HPDE6-E6E7 (cell line): Measurements from ENCODE around the gene POC1B.

Experiments used
- DNase-seq: peaks from one replicate; pipeline ENCODE4 v3.0.0; 2011; ENCODE audit warnings: missing footprints; ENCODE audit errors: extremely low spot score

Gene POC1B

DNA sequence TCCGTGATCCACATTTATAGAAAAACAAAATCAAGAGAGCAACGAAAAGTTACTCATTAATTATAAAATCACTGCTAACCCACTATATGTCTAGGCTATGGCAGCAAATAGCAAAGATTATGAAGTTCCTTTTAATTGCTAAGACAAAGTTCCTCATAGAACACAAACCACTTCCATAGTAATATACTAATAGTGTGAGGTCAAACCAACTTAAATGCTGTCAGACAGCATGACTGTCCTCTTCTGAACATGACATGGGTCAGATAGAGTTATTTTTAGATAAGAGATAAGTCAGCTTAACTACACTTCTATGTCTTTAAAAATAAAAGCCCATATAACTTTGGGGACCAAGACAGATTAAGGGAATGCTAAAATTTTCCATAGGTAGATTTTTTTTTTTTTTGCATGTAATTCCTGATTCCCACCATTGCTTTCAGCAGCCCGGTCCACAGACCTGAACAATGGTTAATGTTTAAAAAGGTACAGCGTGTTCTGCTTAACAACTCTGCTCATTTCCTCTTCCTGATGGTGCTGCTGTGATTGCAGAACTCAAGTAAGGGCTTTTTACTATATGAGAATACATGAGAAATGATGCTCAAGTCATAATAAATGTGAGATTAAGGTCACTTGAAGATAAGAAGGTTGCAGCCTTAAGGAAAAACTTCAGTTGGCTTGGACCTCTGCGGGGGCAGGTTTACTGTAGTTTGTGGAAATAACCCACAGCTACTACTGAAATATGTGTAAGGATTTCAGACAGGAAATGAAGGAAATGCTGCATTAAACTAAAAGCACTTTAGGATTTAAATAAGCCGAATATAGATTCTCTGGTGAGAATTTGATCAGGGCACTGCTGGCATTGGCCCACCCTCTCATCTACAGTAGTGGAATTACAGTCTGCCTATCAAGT is 135.8 kb downstream of the POC1B start:
- DNase-seq, result no peak

DNA sequence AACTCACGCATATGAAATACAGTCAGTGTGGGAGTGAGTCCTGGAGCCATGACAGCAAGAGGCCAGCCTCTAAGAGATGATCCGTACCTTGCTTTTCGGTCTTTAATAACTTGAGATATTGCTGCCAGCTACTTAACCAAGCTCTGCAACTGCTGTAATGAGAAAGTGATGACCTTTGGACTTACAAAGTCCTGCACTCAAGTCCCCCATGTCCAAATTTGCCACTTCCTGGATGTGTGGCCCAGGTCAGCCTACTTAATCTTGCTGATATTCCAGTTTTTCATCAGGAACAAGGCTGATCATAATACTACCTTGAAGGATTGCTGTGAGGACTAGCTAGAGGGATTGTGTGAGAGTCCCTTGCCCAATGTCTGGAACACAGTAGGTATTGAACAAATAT is 139.7 kb downstream of the POC1B start:
- DNase-seq, result no peak

DNA sequence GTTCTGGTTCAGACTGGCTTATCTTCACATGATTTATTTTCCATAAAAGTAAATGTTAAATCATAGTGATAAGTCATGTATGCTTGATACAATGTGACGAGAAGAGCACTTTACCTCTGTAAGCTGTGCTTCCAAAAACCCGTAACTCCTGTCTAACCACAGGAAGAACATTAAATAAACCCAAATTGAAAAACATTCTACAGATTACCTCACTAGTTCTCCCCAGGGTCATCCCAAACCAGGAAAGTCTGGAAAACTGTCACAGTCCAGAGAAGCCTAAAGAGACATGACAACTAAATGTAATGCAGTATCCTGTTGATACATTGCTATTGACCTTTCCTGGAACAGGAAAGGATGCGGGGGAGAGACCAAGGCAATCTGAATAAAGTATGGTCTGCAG is 141.0 kb downstream of the POC1B start:
- no peak for DNase-seq

- no peak for DNase-seq
These were observed 141.6 kb downstream of the POC1B start for GRCh38 chr12:89384050-89384758.

- DNase-seq, result no peak
These were observed 142.4 kb downstream of the POC1B start for GRCh38 chr12:89383235-89384049.

DNA sequence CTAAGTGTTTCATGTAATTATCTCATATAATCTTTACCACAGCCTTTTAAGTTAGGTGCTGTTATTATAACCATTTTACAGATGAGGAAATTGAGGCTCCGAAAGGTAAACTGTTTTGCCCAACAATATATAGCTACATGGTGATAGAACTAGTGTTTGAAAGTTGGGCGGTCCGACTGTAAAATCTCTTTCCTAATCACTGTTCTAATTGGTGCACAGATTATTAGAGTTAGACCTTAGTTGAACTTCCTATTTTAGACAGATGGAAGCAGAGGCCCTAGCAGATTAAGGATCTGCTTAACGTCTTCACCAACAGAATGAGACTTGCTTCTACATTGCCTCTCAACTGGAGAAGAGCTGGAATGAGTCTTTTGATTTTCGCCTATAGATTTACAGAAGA is 143.5 kb downstream of the POC1B start:
- DNase-seq, result no peak

DNA sequence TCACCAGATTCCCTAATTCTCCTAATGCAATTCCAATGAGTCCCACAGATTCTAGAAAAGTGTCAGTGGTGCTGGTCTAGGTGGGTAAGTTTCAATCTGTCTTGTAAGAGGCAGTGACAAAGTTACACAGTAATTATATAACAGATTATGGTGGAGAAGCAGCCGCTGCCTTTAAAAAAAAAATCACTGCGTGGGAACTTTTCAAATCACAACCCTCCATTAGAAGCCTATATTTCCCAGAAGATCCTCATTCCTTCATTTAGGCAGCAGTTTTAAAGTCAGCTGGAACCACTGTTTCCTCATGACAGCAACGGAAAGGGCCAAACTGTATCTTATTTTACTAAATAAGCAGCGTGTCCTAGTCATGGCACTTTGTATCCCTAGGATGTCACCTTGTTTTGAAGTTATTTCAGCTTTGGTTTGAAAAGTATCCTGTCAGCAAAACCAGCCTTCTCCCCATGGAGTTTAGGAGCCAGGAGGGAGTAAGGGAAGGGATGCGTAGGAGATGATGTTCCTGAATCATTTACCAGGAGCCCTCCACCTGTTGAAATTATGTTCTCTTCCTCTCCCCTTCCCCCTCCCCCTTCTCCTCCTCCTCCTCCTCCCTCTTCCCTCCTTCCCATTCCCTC is 145.9 kb downstream of the POC1B start:
- DNase-seq, result no peak

DNA sequence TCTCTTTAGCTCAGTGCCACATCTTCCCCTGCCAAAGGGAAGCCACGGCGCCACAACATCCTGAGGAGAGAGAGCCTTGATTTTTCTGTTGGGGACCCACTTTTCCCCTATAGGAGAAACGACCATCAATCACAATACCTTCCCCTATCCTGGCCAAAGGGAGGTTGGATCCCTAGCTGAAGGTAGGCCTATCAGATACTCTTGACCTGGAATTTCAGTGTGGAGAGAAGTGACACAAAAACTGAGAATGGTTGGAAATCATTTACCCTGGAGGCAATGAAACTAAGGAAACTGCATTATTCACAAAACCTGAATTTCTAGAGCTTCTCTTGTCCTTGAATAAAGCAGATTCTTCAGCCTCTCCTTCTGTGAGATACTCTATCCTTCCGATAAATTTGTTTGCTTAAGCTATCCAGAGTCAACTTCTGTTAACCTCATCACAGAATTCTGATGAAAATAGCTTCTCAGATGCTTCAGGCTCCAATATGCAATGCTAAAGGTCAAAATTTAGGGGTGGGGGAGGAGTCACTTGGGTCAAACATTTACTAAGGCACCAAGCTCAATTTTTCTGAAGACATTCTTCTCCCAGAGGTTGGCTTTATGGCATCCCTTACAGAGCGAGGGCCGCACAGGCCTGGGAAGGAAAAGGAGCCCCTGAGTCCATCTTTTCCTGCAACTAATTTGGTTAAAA is 146.6 kb downstream of the POC1B start:
- no peak for DNase-seq

DNA sequence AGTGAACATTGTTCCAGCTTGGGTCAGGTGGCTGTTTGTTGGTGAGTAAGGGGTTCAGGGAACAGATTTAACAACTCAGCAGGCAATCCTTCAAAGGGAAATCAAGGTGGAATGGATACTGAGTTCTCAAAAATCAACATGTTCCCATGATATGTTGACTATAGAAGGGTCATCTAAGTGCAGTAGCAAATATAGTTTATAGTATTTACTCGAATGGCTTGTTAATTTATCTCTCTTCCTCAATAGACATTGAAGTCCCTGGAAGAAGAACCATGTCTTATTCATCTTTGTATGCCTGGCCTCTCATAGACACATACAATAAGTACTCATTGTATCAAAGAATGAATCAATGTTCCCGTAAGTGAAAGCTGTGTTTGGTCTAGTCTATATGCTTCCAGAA is 149.0 kb downstream of the POC1B start:
- no peak for DNase-seq

DNA sequence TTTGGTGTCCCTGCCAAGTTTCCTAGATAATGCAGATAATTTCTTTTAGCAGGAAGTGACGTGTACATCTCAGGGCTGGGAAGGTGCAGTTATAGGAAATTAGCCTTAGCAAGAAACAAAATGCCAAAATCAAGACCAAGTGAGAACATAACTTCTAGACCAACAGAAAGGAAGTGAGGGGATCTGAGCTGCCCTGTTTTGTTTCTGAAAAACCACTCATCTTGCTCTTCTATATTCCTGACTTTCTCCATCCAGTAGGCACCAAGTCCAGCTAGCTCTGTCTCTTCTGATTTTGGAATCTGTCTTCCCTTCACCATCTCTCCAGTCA is 149.7 kb downstream of the POC1B start:
- DNase-seq, result no peak

DNA sequence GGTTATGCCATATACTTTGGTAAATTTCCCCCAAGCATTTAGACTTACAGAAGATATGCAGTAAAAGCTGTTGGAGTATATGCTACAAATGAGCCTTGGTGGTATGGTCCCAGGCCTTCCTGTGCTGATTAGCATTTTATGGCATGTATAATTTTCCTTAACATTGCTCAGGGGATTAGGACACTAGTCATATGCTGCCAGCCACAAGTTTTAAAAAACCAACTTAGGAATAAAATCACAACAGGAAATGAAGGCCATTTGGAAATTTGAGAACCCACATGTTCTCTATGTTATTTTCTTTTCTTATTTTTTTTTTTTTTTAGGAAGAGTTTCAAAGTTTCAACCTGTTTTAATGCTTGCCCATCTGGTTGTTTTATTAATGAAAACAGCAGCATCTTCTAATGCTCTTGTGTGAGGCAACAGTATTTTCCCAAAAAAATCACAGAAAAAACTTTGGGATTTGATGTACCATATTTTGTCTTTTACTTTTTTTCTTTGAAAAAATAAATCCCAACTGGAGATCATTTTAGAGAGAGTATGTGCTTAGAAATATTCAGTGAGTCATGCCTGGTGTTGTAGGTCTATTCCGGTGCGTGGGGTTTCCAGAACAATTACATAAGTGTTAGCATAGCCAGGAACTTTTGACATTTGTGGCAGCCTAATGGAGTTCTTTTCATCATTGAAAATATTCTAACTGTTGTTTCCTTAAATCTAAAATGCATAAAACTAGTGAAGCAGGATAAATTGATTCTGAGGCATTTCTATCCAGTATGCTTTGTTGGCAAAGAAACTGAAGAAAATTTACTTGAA is 151.9 kb downstream of the POC1B start:
- DNase-seq, result no peak

DNA sequence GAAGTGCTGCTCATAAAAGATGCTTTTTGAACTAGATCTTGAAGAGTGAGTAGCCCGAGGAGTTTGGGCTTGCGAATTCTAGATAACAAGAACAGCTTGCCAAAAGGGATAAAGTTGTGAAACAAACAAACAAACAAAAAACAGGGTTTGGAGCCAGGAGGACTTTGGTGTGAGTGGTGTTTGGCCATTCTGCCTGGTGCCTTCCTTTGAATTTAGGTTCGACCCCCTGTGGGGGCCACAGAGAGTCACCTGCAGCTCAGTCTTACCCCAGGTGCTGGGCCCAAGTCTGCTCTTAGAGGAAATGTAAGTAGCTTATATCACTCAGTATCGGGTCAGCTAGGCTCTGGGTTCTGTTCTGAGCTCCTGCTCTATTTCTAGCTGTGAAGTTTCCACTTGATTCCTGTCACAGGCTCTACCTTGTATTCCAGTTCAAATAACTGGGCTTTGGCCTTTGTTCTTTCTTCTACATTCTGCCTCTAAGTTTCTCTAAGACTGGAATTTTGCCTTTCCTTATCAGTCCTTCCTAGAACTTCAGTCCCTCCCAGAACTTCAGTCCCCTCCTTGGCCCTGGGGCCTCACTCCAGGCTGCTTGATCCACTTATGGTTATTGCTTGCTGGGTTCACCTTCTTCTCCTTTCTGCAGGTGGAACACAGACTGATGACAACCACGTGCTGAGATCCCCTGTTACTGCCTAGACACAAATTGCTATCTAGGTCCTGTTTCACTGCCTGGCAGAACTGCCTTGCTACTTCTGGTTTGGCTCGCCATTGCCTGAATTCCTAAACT is 153.1 kb downstream of the POC1B start:
- DNase-seq, result no peak

GRCh38 chr12:89370850-89371249 is 155.0 kb downstream of the POC1B start:
- peak; percentile 74 for DNase-seq

DNA sequence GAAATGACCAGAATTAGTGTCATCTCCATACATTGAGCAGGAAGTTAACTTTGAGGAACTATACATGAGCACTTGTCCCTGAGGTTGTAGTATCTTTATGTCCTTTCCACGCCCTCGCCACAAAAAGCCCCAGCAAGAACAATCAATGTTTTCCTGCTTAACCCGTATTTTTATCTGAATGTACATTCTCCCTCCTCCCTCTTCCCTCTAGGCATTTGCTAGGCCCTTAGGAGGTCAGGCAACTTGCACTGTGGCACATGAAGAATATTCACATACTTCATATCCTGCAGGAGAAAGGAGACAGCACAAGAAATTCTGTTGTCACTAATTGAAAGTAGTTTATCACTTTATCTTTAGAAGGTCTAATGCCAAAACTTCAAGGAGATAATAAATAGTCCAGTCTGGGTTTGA is 155.4 kb downstream of the POC1B start:
- no peak for DNase-seq
